GM21367 (cell line): ENCODE measurements around the gene CTNNA2.

Experiments
- ATAC-seq: cut with Tn5 transposase; IDR thresholded peaks from one replicate; pipeline ENCODE4 v1.9.1; 2021; ENCODE audit not compliant: unreplicated experiment

Gene CTNNA2

DNA sequence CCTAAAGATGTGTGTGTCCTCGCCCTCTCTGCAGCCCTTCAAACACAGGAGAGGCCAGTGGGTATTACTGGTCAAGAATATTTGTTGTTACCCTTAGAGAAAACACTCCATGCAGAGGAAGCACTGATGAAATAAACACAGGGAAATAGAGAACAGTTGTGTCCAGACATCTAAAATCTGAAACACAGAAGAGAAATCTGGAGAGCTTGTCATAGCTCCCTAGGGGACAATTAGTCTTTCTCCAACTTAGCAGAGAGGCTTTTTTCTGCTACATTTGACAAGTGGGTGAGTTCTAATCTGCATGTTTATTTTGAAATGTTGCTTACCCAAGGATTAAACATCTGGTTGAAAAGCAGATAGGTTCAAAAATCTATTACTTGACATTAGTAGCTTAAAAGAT lies 190.1 kb downstream of the CTNNA2 start:
- ATAC-seq: no peak

DNA sequence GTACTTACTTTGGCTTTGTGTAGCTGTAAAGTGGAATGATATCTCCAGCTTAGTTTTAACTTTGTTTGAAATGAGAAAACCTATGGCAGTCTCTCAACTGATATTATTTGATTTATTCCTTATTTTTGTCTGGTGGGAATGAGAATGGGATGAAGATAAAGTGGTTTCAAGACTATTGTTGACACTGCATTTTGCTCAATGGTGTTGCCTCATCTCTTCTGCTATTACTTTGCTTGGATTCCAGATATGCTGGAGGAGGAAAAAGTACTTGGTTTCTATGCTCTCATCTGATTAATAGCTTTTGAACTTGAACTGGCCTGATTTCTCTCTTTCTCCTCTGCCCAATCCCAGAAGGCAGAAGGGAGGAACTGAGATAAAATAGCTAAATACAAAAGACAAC lies 198.2 kb downstream of the CTNNA2 start:
- ATAC-seq: no peak

DNA sequence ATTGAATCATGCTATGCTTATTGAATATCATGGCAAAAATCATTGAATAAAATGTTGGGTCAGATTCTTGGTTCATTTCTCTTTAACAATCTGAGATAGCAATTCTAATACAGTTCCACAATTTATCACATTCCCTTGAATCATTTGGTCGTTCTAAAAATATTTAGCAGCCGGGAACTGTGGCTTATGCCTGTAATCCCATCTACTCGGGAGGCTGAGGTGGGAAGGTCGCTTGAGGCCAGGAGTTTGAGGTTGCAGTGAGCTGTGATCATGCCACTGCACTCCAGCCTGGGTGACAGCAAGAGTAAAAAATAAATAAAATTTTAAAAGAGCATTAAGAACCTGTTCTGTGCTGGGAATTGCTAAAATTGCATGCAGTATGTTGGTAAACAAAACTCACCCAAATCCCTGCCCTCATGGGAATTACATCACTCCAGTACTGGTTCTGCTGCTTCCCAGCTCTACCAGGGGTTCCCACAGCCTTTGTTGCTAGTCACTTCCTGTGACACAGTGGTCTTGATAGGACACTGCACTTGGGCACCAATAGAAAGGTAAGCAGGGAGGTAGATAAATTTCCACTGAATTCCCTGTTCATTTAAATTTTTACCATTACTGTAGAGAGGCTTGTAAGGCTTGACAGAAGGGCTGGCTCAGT lies 200.4 kb downstream of the CTNNA2 start:
- ATAC-seq: no peak

DNA sequence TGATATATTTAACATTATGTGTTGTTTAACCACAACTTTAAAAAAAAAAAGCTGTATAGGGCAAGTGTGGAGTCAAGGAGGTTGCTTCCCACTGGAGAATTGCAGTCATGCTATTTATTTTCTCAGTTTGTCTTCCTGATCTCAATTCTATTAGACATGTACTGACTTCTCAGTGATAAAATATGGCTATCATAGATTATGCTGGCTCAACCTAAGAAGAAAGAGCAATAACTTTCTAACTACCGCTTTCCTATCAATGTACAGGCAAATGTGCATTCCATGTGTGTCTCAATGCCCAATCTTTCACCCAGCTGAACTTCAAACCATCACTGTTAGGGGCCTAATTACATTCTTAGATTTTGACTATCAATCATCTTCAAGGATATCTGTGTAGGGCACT lies 201.4 kb downstream of the CTNNA2 start:
- no peak for ATAC-seq

DNA sequence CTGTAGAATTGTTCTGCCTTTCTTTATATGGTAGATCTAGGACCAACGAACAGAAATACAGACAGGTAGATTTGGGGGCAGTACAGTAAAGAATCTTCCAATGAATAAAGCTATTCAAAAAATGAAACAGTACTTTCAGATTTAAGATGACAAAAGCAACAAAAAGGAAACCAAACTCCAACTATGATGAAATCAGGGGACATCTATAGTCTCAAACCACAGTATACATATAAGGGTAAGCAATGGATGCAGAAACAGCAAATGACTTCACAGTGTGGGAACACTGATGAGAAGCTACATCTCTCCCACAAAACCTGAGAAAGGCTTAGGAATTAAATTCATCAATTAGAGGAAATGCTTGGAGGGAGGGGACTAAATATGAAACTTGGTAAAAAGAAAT lies 202.5 kb downstream of the CTNNA2 start:
- ATAC-seq: no peak

DNA sequence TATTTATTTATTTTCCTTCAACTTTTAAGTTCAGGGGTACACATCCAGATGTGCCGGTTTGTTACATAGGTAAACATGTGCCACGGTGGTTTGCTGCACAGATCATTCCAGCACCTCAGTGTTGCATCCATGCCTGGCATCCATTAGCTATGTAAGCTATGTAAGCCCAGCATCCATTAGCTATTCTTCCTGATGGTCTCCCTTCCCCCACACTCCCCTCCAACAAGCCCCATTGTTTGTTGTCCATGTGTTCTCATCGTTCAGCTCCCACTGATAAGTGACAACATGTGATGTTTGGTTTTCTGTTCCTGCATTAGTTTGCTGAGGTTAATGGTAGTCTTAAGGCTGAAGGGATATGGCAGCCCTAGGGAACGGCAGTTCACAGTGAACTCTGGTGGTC lies 203.4 kb downstream of the CTNNA2 start:
- ATAC-seq: no peak

DNA sequence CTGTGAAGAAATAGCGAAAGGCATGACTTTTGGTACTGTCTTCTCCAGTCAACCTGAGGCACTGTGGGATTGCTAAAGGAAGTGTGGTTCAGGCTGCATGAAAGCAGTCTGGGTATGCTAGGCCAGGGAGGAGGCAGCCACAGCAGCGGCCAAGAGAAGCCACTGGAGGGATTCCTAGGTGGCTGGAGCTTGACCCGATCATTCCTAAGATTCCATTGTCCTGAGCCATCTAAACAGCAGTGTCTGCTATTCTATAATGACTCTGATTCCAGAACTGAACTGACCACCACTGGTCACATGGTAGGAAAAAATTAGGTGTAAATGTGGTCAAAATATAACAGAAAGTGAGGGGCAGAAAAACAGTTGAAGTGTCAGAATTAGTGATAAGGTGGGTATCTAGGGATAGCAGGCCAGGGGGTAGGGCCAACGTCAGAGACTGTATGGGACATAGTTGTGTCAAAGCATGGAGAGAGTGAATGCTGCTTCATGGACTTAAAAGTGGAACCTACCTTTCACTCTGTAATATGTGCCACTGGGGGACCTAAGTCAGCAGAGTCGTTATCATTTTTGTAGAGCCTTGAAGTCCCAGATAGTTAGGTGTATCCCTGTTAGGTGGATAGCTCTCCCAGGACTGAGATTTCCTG lies 204.6 kb downstream of the CTNNA2 start:
- no peak for ATAC-seq

DNA sequence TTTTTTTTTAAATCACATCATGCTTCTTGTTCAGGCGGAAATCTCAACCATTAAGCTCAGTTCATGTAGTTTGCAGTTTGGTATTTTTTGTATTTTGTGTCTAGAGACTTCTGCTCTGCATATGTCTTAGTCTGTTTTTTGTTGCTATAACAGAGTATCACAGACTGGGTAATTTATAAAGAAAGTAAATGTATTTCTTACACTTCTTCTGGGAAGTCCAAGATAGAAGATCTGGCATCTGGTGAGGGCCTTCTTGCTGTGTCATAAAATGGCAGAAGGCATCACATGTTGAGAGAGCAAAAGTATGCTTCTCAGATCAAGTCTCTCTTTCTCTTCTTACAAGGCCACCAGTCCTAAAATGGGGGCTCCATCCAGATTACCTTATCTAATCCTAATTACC lies 208.2 kb downstream of the CTNNA2 start:
- ATAC-seq: no peak

DNA sequence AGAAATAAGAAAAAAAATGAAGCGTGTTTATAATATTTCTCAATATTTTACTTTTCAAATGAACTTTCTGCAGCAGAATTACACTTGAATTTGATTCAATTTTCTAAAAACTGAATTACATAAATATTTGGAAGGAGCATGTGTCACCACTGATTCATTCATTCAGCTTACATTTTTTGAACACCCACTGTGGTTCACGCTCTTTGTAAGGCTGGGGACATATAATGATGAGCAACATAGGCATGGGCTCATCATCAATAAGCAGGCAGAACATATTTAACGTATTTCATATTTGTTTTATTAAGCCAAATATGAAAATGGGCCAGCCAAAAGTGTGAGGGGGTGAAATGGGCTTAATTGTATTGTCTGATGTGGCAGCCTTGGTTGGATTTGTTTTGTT lies 209.1 kb downstream of the CTNNA2 start:
- ATAC-seq: no peak

DNA sequence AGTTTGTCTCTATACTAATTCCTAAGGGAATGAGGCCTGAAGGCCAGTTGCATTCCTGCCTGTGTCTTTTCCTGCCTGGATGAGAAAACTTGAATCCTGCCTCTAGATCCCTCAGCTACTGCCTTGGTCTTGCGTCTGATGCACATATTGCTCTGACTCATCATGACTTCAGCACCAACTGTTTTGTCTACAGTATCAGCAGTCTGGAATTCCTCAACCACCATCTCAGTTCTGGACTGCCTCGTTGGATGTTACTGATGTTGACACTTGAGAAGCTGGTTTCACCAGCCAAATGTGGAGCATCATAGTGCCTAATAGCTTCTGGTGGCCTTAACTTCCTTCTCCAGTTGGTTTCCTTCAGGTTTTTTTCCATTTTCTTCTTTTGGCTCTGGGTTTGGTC lies 211.0 kb downstream of the CTNNA2 start:
- ATAC-seq: no peak

DNA sequence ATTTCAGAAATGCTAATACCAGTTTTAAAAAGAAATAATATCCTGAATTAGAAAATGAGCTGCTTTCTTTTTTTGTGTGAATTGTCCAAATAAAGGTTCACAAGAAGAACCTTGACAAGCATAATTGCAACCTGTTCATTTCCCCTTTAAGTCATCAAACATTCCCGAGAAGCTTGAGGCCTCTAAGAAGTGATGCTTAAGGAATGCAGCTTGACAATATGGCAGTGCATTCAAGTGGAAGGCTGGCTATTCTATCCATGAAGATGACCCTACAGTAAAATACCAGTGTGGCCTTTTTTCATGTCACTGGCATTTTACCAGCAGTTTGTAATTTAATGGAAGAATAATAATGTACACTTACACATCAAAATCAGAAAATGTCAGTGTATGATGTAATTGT lies 216.7 kb downstream of the CTNNA2 start:
- no peak for ATAC-seq

DNA sequence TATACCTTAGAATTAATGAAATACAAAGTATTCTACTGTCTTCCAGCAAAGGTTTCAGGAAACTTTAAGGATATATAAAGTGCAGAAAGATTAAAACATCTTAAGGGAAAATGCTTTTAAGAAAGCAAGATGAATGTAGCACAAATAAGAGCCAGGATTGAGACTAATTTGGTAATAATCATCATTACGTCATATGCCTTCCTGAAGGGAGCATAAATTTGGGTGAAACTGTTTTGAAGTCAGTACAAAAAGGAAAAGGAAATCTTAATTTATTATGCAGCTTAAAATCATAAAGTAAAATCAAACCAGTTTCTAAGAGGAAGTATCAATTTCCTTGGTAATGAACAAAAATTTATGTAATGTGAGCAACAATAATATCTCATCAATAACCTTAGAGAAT lies 221.7 kb downstream of the CTNNA2 start:
- no peak for ATAC-seq

DNA sequence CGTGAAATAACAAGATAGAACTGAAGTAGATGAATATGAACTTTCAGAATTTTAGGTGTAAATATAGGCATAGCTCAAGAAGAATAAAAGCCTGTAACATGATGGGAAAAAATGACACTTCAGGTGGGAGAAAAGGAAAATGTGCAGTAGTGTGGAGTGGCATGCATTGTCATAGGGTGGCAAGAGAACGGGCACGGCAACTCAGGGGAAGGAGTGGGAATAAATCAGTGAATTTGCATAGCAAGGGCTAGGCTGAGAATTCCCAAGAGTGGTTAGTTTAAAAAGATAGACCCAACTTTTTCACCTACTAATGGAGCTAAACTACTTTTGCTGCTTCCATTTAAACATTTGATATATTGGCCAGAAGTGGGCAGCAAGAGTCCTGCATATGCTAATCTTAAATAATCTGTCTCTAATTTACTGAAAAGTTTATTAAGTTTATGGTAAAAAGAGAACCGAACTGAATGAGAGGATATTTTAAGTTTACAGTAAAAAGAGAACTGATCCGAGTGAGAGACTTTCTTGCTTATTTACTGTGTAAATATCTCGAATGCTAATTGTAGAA lies 228.1 kb downstream of the CTNNA2 start:
- ATAC-seq: no peak

DNA sequence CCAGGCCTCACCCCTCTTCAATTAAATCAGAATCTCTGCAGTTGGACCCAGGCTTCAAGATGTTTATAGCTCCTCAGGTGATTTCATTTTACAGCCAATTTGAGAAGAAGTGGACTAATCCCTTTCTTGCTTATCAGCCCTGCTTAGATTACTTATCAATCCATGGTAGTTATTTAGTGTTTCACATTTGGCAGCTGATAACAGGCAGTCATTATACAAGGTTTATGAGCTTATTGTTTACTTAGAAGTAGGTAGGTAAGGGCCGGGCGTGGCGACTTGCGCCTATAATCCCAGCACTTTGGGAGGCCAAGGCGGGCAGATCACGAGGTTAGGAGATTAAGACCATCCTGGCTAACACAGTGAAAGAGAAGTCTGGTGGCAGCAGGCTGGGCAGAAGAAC lies 237.5 kb downstream of the CTNNA2 start:
- ATAC-seq: no peak

DNA sequence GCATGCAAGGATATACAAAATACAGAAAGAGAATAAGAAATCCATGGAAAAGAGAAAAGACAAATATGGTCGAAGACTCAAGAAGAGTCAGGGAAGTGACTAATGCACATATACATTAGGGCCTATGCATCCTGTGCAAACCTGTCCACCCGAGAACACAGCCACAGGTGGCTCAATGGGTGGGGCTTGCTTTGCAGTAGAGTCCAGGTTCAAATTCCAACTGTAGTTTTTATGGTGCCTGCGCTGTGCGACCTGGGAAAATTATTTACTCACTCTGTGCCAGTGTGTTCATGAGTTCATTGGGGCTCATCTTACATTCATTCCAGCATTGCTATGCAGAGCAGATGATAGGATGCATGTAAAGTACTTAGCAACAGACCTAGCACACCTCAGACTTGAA lies 244.7 kb downstream of the CTNNA2 start:
- ATAC-seq: no peak

DNA sequence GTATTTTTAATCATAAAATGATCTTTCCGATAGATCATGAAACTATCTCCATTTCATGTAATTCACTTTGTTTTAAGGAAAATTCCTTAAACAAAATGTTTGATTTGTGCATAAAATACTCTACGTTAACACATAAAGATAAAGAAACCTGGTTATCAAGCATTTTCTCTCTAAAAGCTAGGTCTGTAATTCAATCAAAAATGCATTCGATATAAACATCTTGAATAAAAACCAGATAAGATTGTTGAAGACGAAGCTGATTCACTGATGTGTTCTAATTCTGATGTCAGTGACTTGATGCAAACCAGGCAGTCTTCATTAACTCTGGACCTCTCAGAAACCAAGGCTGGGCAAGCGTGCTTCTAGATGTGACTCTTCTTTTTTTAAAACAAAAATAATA lies 245.2 kb downstream of the CTNNA2 start:
- ATAC-seq: no peak

DNA sequence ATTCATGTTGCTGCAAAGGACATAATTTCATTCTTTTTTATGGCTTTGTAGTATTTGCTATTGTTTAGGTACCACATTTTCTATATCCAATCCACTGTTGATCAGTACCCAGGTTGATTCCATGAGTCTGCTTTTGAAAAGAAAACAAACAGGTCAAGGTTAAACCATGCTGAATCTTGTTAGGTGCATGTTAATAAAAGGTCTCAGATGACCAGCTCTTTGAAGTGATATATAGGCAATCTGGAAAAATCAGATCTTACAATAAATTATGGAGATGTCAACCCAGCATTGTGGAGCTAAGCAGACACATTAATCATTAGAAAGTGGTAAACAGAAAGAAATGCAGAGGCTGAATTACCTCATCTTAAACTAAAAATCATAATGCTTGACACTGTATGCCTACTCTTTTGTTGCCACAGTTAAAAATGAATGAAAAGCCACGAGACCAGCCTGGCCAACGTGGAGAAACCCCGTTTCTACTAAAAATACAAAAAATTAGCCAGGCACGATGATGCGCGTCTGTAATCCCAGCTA lies 246.0 kb downstream of the CTNNA2 start:
- no peak for ATAC-seq

DNA sequence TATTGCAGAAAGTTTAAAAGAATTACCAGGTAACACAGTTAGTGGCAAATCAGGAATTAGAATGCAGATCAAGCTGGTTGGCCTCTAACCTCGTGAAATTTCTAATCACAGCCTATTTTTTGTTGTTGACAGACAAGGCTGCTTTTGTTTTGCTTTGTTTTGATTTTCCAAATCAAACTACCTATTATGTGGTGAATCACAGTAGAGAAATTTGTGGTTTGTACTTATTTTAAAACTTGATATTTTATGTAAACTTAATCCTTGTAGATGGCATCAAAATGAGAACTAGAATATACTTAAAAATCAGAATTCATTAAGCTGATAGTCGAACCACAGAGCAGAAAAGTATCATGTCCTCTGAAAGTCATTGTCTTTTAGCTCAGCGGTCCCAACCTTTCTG lies 258.1 kb downstream of the CTNNA2 start:
- ATAC-seq: no peak

DNA sequence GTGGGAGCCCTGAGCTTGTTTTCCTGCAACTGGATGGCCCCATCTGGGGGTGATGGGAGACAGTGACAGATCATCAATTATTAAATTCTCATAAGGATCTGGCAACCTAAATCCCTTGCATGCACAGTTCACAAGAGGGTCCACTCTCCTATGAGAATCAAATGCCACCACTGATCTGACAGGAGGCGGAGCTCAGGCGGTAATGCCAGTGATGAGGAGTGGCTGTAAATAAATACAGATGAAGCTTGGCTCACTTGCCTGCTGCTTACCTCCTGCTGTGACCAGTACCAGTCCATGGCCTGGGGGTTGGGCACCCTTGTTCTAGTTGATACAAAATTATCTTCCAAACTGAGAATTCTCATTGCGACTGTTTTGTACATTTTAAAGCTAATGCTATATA lies 258.6 kb downstream of the CTNNA2 start:
- no peak for ATAC-seq

DNA sequence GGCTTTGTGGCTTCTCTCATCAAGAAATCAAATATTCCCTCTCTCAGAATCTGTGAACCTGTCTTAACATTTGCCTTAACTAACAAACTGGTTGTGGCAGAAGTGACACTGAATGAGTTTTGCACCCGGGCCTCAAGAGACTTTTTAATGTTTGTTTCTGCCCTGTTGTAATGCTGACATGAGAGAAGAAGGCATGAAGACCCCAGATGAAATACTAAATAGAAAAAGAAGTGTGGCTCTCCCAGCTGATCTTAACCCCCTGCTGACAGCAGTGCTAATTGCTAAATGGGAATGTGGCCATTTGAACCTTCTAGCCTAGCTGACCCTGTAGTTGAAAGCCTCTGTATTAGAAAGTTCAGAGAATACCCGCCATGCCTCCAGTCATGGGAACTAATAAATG lies 261.2 kb downstream of the CTNNA2 start:
- no peak for ATAC-seq

DNA sequence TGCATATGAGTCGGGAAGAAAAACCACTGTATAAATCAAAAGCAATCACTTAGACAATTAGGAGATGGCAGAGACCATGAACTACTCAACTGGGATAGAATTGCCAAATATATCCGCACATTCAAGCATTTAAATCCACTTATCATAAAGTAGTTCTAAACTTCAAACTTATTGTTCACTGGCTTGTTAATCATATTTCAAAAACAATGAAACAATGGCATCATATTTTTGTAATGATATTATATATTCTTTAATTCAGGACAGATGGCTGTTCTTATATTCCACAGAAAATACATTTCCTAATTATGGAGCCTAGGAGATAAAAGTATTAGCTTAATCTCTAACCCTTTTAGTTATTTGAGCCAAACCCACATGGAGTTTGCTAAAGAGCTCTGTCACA lies 263.6 kb downstream of the CTNNA2 start:
- ATAC-seq: no peak

DNA sequence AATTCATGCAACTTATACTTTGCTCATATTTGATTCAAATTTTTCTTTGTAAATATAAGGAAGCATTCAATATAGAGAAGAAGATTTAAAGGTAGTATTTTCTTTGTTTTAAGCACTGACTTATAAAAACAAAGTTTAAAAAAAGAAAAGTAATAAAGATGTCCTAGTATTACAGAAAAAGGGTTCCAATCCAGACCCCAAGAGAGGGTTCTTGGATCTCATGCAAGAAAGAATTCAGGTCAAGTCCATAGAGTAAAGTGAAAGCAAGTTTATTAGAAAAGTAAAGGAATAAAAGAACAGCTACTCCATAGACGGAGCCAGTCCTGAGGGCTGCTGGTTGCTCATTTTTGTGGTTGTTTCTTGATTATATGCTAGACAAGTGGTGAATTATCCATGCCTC lies 267.9 kb downstream of the CTNNA2 start:
- ATAC-seq: no peak
